Globus pallidus (tissue), 1 donor: ENCODE results near the gene IRS1.

Source experiments
- DNase-seq: peaks from one replicate; pipeline ENCODE4 v3.0.0-alpha.2; 2015; ENCODE audit warnings: low spot score

IRS1 gene

DNA sequence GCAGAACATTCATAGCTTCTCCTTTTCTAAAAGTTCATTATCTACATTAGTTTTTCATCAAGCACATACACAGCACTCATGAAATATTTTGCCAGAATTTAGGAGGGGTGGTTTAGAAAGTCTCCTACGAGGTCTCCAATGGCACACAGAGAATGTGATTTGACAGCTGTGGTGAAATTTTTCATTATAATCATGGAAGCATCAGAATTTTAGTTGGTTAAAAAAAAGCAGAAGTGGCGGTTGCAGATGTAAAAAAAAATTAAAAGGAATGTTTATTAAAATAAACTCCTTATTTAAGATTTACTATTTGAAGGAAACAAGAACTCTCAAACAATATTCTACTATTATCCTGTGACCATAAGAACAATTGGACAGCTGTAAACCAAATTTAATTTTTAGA is 25.4 kb upstream of the IRS1 start:
- DNase-seq: no peak

DNA sequence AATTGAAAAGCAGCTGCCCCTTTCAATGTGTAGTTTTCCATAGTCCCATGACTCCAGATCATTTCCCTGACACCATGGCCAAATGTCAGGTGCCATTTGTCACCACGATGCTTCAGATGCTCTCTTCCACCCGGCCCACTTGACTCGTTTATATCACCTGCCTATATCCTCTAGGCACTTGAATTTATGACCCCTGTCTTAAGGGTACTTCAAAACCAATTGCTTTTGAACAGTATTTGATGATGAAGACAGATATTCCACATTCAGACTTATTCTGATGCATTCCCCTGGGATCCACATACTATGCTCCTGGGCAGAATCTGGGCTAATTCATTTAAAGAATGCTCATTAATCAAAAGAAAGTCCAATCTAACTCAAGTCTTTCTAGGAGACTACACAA is 19.3 kb upstream of the IRS1 start:
- DNase-seq: no peak

DNA sequence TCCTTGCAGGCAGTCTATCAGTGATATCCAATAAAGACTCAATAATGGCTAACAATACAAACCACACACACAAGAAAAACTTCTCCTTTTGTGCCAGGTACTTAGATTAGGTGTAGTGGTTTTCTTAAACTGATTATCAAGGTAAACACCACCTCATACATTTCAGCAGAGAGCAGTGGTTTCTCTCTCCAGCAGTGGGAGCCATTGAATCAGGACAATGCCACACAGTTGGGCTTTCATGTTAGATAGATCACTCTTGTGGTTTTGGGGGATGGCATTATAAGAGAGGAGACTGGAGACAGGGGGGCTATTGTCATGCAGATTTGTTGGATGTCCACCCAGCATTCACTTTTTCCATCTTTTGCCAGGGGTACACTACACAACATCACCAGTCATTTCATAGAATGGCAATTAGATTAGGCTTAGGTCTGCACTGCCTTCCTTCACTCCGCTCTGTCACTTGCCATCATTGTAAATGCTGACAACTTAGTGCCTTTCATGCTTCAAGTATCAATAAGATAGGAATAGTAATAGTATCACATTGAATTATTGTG is 13.6 kb upstream of the IRS1 start:
- DNase-seq: peak; percentile 58

DNA sequence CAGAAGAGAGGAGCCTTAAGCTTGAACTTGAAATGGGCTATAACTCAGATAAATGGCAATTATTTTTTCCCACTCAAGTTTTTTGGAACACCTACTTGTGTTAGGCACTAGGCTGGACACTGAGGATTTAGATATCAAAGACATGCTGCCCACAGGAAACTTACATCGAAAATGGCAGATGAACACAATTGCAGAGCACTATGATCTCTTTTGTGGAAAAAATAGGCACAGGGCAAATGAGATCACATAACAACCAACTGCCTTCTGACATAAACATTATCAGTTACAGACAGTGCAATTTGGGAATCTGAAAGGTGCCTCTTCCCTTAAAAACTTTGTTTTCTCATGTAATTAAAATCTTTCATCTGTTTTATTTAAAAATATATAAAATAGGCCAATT is 3.8 kb upstream of the IRS1 start:
- DNase-seq: no peak

- DNase-seq: peak; percentile 73
Observed at GRCh38 chr2:226802573-226802972, 3.0 kb upstream of the IRS1 start.

GRCh38 chr2:226800941-226801784 is 1.5 kb upstream of the IRS1 start:
- DNase-seq: peak; percentile 91

DNA sequence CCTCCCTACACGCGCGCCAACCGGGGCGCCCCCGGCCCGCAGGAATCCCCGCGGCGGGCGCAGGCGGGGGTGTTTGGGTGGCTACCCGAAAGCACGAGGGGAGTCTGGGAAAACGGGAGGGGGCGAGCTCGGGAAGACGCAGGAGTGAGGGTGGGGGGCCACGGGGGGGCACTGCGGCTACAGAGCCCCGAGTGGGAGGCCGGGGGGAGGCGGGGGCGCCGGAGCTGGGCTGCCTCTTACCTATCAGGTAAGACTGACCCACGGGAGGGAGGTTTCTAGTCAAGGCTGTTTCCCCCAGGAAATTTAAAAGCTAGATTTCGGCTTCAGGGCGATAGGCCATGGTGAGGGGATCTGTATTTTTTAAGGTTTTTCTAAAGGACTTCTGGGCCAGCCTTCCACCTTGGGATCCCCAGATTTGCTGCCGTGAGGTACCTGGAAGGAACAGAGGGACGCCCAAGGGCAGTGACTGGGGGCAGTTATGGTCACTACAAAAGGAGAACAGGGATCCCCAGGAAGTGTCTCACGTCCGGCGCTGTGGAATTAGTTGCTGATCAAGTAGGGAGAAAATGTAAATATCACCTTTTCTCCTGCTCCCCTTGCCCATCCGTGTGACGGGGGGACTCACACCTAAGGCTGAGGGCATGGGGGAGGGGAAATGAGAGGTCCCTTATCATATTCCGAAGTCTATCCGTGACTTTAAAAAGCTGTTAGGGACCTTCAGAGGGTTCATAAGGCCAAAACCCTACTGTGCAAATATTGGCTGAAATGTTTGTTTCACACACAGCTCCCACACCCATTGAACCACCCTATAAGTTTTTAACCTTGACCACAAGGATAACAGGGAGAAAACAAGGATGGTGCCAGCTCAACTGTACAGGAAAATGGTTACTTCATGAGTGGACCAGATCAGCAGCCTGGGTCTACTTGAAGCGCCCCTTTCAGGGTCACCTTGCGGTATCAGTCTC is 638 bp upstream of the IRS1 start:
- peak; percentile 29 for DNase-seq

GRCh38 chr2:226798422-226799210 is 1.0 kb downstream of the IRS1 start:
- DNase-seq: no peak

DNA sequence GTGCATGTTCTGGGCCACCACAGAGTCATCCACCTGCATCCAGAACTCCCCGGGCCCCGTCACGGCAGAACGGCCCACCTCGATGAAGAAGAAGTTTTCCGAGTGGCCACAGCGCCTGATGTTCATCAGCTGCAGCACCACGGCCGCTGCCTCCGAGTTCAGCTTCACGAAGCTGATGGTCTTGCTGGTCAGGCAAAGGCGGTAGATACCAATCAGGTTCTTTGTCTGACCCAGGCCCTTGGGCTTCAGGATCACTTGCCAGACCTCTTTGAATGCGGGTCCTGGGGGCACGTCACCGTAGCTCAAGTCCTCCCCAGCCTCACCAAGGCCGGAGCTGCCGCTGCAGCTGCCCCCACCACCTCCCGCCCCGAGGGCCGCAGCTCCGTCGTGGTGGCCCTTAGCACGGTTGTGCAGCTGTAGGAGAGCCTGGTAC is 1.6 kb downstream of the IRS1 start:
- DNase-seq: no peak

DNA sequence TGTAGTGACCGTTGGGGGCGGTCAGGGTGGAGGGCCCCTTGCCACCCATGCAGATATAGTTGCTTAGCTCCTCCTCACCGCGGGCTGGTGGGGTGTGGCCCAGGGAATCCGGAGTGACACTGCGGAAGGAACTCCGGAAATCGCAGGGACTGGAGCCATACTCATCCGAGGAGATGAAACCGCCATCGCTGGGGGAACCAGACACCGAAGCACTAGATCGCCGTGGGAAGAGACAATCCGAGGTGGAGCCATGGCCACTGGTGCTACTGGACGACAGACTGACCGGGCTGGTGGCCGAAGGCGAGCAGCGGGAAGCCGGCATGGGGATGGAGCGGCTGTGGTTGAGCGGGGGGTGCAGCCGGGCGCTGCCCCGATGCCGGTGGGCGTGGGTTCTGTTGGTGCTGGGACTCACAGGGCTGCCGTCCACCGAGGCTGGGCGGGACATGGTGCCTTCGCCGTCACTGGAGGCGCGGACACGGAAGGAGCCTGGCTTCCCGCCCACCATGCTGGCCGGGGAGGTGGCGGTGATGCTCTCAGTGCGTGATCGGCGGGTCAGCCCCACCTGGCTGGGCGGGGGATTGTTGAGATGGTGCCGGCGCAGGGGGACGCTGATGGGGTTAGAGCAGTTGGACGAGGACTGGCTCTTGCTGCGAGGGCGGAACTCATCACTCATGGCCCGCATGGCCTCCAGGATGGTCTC is 2.2 kb downstream of the IRS1 start:
- no peak for DNase-seq

DNA sequence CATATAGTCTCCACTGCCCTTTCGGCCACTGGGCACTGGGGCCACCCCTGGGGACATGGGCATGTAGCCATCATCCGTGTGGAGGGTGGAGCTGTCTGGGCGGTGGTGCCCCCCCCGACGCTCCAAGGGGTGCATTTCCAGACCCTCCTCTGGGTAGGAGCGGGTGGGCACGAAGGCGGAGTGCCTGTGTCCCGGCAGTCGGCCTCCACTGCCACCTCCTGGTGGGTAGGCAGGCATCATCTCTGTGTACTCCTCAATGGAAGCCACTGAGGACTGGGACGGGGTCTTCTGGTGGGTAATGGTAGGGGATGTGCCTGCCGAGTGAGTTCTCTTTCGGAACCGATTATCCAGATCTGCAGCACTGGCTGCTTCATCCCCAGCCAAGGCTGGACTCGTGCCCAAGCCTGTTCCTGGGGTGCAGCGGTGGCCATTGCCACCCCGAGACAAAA is 2.8 kb downstream of the IRS1 start:
- no peak for DNase-seq

DNA sequence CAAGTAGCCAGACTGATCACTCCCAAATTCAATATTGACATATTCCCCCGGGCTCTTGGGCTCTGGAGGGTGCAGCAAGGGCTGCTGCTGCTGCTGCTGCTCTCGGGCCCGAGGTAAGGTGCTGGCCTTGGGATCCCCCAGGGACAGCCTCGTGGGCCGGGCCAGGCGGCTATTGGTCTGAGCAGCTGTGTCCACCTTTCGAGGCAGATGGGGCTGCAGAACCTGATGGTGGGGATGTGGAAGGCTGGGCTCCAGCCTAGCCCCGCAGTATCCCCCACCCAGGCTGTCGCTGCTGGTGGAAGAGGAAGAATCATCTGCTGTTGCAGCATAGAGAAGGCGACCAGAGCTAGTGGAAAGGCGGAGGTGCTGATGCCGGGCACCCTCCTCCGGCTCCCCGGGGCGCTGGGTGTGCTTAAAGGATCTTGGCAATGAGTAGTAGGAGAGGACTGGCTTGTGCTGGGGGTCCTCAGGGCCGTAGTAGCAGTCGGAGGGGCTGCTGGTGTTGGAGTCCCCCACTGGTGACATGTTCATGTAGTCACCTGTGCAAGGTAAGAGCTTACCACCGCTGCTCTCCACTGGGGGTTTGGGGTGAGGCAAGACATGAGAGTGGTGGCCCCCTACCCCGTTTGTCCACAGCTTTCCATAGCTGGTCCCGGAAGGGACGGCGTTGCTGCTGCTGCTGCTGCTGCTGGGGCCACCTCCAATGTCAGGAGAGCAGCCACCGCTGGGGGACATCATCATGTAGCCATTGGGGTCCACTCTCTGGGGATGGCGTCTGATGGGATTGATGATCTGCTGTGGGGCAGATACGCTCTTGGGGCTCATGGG is 3.4 kb downstream of the IRS1 start:
- DNase-seq: no peak

DNA sequence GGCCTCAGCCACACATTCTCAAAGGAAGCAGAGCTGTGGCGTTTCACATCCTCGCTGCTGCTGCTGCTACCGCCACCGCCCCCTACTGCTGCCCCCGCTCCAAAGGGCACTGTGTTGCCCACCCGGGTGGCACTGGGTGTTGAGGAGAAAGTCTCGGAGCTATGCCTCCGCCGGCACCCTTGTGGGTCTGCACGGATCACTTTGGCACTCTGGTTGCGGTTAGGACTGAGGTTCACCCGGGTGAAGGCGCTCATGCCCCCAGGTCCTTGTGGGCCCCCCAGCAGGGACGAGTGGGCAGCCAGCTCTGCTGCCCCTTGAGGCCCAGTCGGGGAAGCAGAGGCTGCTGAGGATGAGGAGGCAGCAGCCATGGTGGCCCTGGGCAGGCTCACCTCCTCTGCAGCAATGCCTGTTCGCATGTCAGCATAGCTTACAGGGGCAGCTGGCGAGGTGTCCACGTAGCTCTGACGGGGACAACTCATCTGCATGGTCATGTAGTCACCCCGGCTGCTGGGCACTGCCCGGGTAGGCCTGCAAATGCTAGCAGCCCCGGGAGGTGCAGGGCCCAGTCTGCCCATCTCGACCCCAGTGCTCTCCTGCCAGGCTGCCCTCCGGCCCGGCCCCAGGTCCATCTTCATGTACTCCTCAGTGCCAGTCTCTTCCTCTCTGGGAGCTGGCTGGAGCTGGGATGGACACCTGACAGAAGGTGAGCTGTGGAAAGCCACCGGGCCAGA is 4.2 kb downstream of the IRS1 start:
- DNase-seq: no peak

- DNase-seq: no peak
Observed at GRCh38 chr2:226794751-226795171, 4.9 kb downstream of the IRS1 start.

DNA sequence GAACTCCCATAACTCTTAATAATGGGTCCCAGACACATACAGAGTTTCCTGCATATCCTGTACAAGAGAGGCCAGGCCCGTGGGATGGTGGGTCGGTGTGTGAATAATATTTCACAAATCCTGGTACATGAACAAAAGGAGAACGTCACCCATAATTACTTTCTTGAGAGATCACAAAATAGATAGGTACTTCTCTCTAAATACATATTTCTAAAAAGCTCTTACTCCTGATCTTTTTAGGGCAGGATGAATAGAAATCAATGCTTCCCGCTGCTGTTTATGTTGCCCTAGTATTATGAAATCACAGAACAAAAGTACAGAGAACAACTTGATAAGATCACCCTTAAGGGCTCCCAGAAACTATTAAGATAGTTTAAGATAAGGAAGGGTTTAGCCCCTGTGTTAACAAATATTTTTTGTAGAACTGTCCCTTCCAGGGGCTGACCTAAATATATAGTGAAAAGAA is 5.4 kb downstream of the IRS1 start:
- DNase-seq: no peak

GRCh38 chr2:226793646-226794045 is 6.0 kb downstream of the IRS1 start:
- DNase-seq: no peak

GRCh38 chr2:226792155-226792881 is 7.3 kb downstream of the IRS1 start:
- DNase-seq: no peak

GRCh38 chr2:226791487-226792081 is 8.0 kb downstream of the IRS1 start:
- peak; percentile 91 for DNase-seq
